Kidney glomerular epithelial cell (primary cell): ENCODE measurements around the gene MTX1.
"Not testable (repeated sequence)": the region's sequence is repeated elsewhere in the genome, so short reads cannot be mapped to it uniquely, and the experiment has no call there.

Experiments used
- DNase-seq: peaks from one replicate; lab custom pipeline; 2025; lab: John Stamatoyannopoulos, UW

The MTX1 gene

DNA sequence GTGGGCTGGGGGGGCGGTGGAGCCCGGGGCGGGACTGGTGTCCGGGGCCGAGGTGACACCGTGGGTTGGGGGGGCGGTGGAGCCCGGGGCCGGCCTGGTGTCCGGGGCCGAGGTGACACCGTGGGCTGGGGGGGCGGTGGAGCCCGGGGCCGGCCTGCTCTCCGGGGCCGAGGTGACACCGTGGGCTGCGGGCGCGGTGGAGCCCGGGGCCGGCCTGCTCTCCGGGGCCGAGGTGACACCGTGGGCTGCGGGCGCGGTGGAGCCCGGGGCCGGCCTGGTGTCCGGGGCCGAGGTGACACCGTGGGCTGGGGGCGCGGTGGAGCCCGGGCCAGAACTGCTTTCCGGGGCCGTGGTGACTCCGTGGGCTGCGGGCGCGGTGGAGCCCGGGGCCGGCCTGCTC lies 18.6 kb upstream of the MTX1 start:
- not testable (repeated sequence) for DNase-seq

GRCh38 chr1:155191904-155192303 lies 16.6 kb upstream of the MTX1 start:
- DNase-seq = no peak

GRCh38 chr1:155192346-155193274 lies 15.9 kb upstream of the MTX1 start:
- DNase-seq = no peak

DNA sequence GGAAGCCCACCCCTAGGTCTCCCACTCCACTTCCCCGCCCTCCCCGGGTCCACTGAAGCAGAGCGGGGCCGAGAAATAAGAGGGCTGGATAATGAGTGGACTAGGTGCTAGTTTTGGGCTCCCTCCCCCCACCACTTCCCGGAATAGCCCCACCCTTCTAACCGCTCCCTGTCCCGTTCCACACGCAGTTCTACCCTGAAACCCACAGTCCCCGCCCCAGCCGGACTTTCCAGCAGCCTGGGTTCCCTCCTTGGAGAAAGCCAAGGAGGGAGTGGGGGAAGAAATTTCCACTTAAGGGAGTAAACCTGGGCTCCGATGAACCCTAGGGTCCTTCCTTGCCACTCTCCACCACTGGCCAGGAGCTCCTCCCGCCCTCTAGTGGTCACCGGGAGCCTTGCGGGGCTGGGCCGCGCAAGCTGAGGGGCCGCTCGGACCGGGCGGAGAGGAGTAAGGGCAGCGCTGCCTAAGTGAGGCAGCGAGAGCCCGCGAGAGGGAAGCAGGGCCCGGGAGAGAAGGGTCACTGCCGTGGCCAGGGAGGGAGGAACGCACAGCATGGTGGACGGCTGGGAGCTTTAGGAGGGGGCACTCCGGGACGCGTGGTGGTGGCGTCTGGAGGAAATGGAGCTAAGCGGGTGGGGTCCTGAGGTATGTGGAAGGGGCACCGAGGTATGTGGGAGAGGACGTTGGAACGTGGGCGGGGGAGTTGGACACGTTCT lies 15.1 kb upstream of the MTX1 start:
- peak; percentile 79 for DNase-seq

DNA sequence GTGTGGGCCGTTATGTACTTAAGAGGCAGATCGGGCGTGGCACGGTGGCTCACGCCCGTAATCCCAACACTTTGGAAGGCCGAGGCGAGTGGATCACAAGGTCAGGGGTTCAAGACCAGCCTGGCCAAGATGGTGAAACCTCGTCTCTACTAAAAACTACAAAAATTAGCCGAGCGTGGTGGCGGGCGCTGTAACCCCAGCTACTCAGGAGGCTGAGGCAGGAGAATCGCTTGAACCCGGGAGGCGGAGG lies 14.6 kb upstream of the MTX1 start:
- DNase-seq = not testable (repeated sequence)

DNA sequence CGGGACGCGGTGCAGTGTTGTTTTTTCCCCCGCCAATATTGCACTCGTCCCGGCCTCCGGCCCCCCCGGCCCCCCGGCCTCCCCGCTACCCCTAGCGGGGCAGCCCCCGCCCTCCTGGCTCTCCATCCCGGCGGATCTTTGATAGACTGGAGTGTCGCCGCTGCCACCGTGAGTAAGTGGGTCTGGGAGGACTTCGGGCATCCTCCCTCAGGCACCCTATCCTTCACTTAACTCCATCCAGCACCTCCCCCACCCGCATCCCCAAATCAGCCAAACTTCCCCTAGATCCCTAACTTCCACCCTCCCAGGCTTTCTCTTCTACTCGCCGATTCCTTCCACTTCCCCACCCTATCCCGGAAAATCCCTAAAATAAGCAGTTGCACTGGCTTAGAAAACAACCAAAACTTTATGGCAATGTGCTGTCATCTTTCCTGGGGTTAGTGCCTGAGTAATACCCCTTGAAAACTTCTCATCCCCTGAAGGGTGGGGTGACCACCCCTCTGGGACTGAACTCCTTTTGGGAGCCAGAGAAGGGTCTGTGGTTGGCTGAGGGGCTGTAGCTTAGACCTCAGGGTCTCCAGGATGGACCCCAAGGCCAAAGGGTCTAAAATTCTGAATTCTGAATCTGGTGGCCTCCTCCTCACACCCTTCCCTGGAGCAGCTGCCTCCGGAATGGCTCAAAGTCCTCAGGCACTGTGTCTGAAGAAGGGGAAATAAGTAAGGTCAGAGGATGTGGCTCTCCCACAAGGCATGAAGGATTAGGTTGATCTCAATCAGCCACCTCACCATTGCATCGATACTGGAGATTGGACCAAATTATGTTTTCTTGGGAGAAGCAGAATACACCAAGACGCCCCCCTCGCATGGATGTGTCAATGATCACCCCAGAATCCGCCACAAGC lies 13.0 kb upstream of the MTX1 start:
- DNase-seq = no peak

DNA sequence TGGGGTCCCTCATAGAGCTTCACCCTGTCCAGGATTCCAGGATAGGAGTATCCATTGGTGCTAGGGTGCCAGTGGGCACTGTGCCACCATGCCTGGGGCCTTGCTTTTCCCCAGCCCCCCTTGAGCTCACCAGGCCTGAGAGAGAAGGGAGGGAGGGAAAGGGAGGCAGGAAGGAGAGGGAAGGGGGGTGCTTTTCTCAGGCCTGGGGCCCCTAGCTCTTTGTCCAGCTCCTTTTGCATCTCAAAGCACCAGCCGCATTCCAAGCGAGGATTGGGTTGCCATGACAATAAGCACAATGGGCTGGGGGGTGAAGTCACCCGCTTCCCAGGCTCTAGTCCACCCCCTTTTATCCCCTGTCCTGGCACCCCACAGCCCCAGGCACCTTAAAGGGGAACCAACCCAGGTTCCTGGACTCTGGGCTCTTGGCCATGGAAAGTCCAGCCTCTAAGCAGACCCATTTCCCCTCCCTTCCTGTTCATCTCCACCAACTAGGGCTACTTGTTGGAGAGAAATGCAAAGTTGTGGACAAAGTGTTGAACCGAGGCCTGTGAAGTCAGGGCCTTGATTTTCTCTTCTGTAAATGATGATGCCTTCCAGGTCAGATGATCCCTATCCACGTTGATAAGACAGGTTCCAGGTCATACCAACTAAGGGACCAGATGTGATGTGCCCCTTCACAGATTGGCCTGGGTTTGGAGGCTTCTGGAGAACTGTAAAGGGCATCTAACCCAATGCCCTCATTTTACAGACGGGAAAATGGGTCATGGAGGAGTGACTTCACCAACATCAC lies 12.2 kb upstream of the MTX1 start:
- no peak for DNase-seq

GRCh38 chr1:155196893-155197638 lies 11.4 kb upstream of the MTX1 start:
- DNase-seq = no peak

DNA sequence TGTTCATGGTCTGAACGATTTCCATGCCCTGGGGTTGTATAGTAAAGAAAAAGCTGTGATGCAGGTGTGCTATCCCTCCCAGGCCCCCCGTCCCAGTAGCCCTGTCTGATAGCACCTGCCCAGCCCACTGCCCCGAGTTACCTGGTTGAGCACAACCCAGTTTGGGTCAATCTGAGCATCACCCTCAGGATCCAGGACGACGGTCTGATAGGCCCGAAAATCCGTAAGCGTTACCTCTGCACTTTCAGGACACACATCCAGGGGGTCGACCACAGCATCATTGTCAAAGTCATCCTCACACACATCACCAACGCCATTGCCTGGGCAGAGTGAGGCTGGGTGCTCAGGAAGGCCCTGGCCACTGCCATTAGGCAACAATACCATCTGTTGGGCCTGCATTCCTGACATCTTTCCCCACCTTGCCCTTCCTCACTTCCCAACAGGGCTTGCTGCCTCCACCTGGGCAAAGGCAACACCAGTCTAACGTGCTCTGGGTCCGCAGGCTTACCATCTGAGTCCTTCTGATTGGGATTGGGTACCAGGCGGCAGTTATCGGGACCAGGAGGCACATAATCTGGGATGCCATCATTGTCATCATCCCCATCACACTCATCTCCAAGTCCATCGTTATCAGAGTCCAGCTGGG lies 10.5 kb upstream of the MTX1 start:
- no peak for DNase-seq

- no peak for DNase-seq
These were observed 10.0 kb upstream of the MTX1 start for GRCh38 chr1:155198547-155198906.

GRCh38 chr1:155199792-155200191 lies 8.7 kb upstream of the MTX1 start:
- no peak for DNase-seq

DNA sequence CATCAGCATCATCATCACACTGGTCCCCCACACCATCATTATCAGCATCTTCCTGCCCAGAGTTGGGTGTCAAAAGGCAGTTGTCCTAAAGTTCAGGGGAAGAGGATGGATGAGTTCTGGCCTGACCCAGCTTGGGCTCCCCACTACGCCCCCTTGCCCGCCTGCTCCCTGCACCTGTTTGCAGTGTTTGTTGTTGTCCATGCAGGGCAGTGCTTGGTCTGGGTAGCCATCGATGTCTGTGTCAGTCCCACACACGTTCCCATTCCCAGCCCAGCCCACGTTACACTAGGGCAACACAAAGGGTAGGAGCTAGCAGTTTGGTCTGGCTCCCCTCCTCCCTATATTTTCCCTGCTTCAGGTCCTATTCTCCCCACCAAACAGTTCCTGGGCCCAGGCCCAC lies 7.6 kb upstream of the MTX1 start:
- no peak for DNase-seq

DNA sequence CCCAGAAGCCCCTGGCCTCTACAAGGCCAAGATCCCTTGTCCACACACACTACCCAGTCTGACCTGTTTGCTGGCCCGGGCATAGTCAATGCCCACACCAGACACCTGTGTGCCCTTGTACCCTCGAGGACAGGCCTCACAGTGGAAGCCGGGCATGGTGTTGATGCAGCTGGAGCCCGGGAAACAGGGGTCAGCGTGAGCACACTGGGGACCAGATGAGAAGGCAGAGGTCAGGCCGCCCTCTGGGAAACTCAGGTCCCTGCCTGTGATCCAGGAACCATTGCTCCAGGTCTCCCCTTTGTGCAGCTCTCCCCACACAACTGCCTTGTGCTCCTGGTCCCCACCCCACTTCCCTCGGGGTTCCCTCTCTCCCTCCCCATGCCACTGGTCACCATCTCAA lies 6.3 kb upstream of the MTX1 start:
- no peak for DNase-seq

GRCh38 chr1:155202731-155203515 lies 5.6 kb upstream of the MTX1 start:
- no peak for DNase-seq

GRCh38 chr1:155205035-155205434 lies 3.5 kb upstream of the MTX1 start:
- no peak for DNase-seq

DNA sequence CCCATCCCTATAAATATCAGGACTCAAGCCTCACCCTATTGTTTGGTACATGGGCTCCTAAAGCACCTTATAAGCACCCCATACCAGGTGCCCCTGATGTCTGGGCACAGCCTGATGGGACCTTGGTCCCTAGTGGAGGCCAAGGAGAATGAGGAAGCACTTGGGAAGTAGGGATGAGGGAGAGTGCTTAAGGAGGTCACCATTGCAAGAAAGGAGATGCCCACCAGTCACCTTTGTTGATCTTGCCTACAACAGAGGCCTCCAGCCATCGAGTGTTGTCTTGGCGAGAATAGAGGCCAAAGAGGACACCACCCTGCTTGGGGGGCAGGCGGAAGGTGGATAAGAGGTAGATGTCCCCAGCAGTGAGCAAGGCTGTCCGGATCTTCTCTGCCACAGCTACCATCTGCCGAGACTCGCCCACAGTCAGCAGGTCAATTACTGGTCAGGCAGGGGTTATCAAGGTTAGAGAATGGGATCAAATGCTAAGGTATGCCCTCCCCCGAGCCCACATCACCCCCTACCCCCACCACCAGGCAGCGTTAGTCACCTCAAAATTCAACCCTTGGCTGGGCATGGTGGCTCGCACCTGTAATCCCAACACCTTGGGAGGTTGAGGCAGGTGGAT lies 2.4 kb upstream of the MTX1 start:
- no peak for DNase-seq

DNA sequence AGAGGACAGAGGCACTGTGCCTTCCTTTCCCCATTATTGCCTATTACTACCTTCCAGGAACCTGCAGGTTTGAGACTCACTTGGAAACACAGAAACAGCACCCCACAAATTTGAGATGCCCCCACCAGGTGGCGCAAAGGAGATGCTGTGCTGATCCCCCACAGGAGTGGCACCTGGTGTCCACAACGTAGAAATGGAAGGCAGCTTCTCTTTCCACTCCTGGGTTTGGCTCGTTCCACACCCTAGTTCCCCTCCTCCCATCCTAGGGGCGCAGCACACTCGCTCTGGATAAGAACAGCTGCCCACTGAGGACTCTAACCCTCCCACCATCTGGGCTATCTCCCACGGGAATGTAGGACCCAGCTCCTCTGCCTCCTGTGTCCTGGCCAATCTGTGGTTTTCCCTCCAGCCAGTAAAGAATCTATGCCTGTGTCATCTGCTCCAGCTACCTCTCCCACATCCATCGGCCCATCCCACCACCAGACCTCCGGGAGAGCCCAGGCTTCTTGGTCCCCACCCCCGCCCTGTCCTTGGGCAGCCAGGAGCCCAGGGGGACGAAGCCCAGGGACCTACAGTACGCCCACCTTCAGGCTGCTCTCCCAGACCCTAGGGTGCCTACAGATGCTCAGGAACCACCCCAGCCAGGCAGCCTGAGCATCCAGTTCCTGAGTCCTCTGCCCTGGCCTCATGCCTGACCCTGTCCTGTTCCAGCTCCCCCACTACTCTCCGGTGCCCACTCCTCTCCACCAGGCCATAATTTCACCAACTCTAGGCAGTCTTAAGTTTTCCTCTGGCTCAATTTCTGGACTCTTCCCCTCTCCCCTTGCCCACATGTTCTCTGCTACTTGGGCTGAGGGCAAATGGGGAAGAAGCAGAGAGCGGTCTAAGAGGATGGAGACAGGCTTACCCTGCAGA lies 1.3 kb upstream of the MTX1 start:
- DNase-seq = peak; percentile 60
